ENCODE measurements around the gene UHMK1.
"Not testable (repeated sequence)": the region's sequence is repeated elsewhere in the genome, so short reads cannot be mapped to it uniquely, and the experiment has no call there.

The UHMK1 gene

GRCh38 chr1:162497723-162498495 is at the start of gene UHMK1:
UHMK1 (plus strand) TSS chr1:162497818; CDS start chr1:162498001, 183 bp downstream.
- peak; percentile 81 for DNase-seq

- DNase-seq, result not testable (repeated sequence)
These were observed 43.3 kb upstream of the UHMK1 start for GRCh38 chr1:162454361-162454760.

DNA sequence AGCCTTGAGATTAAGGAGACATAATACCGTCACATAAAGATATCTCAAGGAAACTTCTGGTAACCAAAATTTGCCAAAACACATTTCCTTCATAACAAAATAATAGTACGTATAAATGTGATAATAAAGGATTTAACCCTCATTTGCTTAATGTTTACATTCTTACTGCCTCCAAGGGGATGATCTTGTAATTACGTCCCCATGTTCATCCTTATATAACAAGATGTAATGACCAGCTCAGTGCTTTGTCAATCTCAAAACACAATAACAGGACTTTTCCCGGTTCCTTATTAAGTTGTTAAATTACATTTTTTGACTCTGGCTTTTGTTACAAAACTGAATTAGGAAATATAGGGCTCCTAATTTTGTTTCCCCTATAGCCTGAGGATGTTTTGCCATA is 41.3 kb upstream of the UHMK1 start:
- no peak for DNase-seq

DNA sequence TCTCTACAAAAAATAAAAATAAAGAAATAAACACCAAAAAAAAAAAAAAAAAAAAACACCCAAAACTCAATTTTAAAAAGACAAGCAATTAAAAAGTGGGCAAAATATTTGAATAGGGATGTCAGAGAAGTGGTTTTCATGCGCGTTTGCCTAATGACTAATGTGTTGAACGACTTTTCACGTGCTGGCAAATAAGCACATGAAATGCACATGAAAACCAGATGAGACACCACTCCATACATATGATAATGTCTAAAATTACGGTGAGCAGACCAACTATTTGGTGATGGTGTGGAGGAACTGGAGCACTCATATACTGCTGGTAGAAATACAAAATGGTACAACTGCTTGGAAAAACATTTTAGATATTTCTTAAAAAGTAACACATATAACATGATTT is 39.4 kb upstream of the UHMK1 start:
- no peak for DNase-seq

- not testable (repeated sequence) for DNase-seq
These were observed 35.2 kb upstream of the UHMK1 start for GRCh38 chr1:162462425-162462824.

- no peak for DNase-seq
These were observed 34.6 kb upstream of the UHMK1 start for GRCh38 chr1:162463021-162463420.

- no peak for DNase-seq
These were observed 30.8 kb upstream of the UHMK1 start for GRCh38 chr1:162466797-162467196.

- no peak for DNase-seq
These were observed 27.4 kb upstream of the UHMK1 start for GRCh38 chr1:162470216-162470615.

DNA sequence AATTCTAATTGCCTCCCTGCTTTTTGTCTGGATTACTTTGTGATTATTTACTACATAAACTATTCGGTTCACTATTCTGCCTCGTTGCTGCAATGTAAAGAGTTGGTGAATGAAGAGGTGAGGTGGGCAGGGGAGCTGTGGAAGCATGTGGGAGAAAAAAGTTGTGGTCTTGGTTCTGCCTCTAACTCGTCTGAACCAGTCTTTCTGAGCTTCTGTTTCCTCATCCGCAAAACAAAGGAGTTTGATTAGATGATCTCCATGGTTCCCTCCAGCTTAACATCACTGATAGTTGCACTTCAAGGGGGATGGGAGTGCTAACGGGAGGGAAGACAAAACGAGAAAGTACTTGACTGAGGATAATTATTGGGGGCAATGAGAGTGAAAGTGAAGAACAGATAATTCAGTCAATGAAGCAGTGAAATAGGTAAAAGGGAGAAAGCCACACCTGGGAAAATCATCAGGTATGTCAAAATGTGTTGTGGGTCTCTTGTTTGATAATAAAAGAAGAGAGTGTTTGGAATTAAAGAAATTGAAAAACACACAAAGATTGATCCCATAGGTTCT is 26.2 kb upstream of the UHMK1 start:
- no peak for DNase-seq

GRCh38 chr1:162475089-162475488 is 22.5 kb upstream of the UHMK1 start:
- no peak for DNase-seq

GRCh38 chr1:162475539-162476185 is 22.0 kb upstream of the UHMK1 start:
- no peak for DNase-seq

DNA sequence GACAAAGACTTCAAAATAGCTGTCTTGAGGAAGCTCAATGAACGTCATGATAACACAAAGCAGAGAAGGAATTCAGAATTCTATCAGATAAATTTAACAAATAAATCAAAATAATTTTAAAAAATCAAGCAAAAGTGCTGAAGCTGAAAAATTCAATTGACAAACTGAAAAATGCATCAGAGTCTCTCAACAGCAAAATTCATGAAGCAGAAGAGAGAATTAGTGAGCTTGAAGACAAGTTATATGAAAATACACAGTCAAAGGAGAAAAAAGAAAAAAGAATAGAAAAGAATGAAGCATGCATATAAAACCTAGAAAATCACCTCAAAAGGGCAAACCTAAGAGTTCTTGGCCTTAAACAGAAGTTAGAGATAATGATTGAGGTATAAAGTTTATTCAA is 21.0 kb upstream of the UHMK1 start:
- no peak for DNase-seq

DNA sequence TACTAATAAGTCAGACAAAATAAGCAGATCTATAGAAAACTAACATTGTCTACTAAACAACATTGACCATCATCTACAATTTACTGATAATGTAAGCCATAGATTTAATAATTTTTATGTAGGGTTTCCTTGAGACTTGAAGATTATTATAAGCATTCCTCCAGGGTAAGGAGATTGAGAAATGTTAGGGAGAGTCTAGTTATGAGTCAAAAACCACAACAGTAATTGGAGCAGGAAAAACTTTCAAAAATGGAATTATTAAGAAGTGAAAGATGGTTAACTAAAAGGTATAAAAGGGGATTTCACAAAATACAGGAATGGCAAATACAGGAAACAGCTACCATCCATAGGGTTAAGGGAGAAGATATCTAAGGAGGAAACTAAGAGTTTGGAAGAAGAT is 12.4 kb upstream of the UHMK1 start:
- DNase-seq, result no peak

DNA sequence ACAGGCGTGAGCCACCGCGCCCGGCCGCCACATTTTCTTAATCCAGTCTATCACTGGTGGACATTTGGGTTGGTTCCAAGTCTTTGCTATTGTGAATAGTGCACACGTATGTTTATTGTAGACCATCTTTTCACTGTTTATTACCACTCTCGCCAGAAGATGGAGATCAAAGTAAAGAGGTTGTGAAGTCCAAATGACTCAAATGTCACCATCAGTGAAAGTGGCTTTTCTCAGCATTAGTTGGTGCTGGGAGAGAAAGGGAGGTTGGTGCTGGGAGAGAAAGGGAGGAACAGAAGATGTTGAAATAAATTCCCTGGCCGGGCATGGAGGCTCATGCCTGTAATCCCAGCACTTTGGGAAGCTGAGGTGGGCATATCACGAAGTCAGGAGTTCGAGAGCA is 10.4 kb upstream of the UHMK1 start:
- no peak for DNase-seq

DNA sequence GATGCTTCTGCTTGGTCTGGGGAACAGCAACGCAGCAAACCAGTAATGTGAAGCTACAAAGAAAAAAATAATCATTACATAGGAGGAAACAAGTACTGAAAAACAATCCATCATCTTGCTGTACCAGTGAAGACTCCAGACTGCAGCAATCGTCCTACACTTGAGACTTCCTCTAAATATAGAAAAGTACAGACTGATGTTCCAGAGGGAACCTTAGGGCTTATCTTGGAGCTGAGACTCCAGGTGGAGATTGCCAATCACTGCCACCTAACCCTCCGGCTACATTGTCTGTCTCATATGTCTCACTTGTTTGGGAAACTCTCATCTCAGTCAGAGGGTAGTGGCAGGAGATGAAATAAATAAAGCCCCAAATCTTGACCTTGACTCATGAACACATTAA is 9.4 kb upstream of the UHMK1 start:
- no peak for DNase-seq

GRCh38 chr1:162495531-162496233 is 1.9 kb upstream of the UHMK1 start:
- not testable (repeated sequence) for DNase-seq

DNA sequence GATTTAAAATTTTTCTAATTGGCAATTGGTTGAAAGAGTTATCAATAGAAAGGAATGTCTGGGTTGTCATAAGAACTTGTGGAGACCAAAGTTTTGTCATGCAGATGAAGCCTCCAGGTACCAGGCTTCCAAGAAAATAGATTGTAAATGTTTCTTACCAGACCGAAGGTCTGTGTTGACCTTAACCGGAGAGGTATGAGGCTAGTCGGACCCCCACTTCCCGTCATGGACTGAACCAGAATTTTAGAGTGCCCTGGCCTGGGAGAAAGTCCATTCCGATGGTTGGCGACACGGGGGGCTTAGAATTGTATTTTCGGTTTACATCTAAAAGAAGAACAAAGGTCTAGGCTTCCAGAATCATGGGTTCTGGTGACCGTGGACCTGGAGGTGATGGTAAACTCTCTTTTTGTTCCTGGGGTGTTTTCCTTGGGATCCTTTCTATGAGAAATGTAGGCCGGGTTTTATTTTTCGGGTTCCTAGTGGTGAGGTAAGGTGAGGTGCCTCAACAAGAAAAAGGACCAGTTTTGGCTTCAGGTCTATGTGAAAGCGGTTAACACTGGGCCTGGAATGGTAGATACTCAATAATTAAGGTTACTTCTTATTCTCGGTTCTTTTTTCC is 405 bp upstream of the UHMK1 start:
- no peak for DNase-seq

DNA sequence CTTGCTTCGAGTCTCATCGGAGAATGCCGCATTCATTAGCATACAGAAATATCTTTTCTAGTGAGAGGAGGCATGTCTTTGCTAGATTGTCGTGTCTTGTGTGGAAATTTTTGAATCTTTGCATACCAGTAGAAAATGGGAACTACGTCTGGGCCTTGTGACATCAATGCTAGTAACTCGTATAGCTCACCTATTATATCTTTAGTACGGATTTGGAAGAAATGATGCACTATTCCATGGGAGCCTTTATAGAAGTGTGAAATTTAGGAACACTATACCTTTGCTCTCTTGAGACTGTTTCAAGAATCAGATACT is 835 bp downstream of the UHMK1 start:
- no peak for DNase-seq

DNA sequence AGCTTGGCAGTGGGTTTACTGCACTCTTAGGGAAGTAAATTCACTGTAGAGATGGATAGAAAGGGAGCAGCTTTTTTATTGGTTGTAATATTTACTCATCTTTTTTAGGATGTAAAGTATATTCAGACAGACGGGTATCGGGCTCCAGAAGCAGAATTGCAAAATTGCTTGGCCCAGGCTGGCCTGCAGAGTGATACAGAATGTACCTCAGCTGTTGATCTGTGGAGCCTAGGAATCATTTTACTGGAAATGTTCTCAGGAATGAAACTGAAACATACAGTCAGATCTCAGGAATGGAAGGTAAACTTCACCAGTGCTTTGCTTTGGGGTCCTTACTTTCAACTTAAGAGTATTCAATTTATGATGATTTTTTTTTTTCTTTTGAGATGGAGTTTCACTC is 3.2 kb downstream of the UHMK1 start:
- no peak for DNase-seq

DNA sequence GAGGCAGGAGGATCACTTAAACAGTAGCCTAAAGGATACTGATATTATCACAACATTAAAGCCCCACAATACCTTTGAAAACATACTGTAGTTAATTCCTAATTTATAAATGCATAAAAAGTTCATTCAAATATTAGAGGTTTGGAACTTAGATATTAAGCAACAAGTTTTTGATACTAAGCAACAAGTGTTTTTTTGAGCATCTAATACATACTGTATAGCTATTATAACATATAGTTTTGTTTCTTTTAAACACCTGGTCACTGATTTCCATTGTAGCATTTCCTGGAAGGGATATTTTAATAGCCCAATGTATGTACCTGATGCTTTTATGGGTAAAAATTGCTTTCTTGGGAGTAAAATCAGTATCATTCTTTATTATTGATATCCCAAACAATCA is 4.5 kb downstream of the UHMK1 start:
- DNase-seq, result no peak

GRCh38 chr1:162502928-162503327 is 5.3 kb downstream of the UHMK1 start:
- DNase-seq, result no peak

DNA sequence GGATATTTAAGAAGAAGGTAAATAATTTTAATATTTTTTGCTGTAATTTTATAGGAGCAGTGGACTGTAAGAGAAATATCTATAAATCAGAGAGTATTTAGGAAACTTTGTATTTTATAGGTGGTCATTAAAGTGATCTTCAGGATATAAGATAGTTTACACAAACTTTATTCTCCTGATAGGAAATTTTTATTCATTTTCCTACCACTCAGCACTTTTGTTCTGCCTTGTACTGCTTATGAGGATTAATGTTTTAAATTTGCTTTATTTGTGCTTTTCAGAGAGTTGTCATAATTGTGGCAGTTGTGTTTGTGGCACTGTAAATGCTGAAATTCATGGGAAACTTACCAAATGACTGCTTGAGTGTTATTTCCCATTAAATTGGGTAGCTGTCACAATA is 29.7 kb downstream of the UHMK1 start:
- DNase-seq, result no peak

DNA sequence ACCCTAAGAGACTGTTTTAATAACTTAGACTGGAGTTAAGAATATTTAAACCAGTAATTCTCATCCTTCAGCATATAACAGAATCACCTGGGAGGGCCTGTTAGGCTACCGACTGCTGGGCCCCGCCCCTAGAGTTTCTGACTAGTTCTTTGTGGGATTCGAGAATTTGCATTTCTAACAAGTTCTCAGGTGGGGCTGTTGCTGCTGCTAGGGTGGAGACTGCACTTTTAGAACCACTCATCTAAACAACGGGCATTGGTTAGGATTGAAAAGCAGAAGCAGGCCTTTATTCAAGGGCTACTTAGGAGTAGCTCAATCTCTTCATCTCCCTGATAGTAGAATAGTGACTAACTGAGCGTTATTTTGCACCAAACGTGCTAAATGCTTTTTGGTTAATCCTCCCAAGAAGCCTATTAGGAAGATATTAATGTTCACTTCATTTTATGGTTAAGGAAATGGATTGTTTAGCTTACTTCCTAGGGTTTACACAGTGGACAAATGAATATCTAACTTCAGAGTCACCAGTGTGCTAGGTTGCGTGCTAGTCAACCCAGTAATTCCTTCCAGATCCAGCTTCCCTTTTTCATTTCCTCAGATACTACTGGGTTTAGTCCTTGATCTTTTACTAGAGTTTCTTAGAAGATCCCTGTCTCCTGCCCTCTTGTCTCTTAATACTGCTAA is 32.8 kb downstream of the UHMK1 start:
- no peak for DNase-seq

Measured in NCI-H510A treated with DMSO at 0.1 percent for 48 hours (cell line).